KMS-11 (cell line): ENCODE measurements around the gene ZNF526.

Source experiments
- H2AFZ ChIP-seq: fragments of 200-600 bp; sonication (generic); 2 replicates; pipeline ENCODE4 v1.6.1; 2016; ENCODE audit warnings: antibody characterized with exemption, mixed run types, low read depth
- H3K27ac ChIP-seq: fragments of 200-600 bp; sonication (generic); 2 replicates; pipeline ENCODE4 v1.6.1; 2016; ENCODE audit warnings: mild to moderate bottlenecking, mixed run types
- H3K27me3 ChIP-seq: fragments of 200-600 bp; sonication (generic); 2 replicates; pipeline ENCODE4 v1.6.1; 2017; ENCODE audit warnings: mild to moderate bottlenecking, low read depth, mixed run types, moderate library complexity; ENCODE audit not compliant: insufficient read depth
- H3K36me3 ChIP-seq: fragments of 200-600 bp; sonication (generic); 2 replicates; pipeline ENCODE4 v1.6.1; 2017; ENCODE audit warnings: mild to moderate bottlenecking, mixed run types; ENCODE audit not compliant: insufficient read depth
- H3K4me1 ChIP-seq: fragments of 200-600 bp; sonication (generic); 2 replicates; pipeline ENCODE4 v1.6.1; 2016; ENCODE audit warnings: mild to moderate bottlenecking, low read depth, mixed run types; ENCODE audit not compliant: poor library complexity, severe bottlenecking
- H3K4me2 ChIP-seq: fragments of 200-600 bp; sonication (generic); 2 replicates; pipeline ENCODE4 v1.7.0; 2016; ENCODE audit warnings: mild to moderate bottlenecking, mixed run types
- H3K4me3 ChIP-seq: fragments of 200-600 bp; sonication (generic); IDR thresholded peaks from 2 replicates; pipeline ENCODE4 v1.6.1; 2017; ENCODE audit warnings: low read depth, low read length, mixed read lengths; ENCODE audit not compliant: insufficient read depth
- H3K79me2 ChIP-seq: fragments of 200-600 bp; sonication (generic); 2 replicates; pipeline ENCODE4 v1.6.1; 2016; ENCODE audit warnings: low read depth, mixed run types; ENCODE audit not compliant: insufficient read depth
- H3K9ac ChIP-seq: fragments of 200-600 bp; sonication (generic); 2 replicates; pipeline ENCODE4 v1.6.1; 2016; ENCODE audit warnings: mild to moderate bottlenecking, mixed run types
- H4K20me1 ChIP-seq: fragments of 200-600 bp; sonication (generic); 2 replicates; pipeline ENCODE4 v1.6.1; 2016; ENCODE audit warnings: mild to moderate bottlenecking, mixed run types; ENCODE audit not compliant: insufficient read depth
- TF ChIP-seq, protein P1 (sequence below): fragments of 200-600 bp; sonication (generic); conservative IDR thresholded peaks from 2 replicates; pipeline ENCODE4 v1.6.1; 2017; ENCODE audit warnings: low read depth, mild to moderate bottlenecking, antibody characterized with exemption, low read length, moderate library complexity, mixed read lengths

The ZNF526 gene

DNA sequence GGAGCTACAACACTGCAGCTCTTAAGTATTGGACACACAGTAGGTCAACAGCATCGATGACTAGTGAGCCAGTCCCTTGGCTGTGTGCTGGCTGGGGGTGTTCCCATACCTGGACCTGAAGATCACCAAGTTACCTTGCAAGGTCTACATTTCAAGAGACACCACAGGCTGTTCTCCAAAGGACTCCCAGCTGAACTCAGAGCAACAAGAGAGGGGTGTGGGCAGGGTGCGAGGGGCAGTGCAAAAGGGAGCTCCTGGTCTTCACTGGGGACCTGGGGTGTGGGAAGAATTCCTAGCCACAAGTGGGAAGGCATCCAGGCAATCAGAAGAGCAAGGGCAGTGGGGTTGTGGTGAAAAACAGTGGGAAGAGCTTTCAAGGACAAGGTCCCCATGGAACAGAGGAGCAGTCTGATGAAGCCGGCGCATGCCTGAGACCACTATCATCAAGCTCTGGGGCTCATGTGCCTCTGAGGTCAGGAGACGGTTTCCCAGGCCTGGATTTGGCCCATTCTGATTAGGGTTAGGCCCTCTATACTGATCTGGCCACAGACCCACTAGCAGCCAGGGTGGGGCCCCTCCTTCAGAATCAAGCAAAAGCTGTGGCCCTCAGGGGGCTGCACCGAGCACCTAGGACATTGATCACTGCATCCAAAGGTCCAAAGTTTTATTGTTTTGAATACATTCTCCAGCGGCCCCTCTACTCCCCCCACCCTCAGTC is 27.0 kb downstream of the ZNF526 start:
- H3K4me2 ChIP-seq = no peak overlapping the region; the same call in 1 of the 2 replicates
- H3K27me3 ChIP-seq = no peaks in the 10 kb centered on the region
- H3K4me1 ChIP-seq = peaks cover 24% of the 10 kb centered on the region

DNA sequence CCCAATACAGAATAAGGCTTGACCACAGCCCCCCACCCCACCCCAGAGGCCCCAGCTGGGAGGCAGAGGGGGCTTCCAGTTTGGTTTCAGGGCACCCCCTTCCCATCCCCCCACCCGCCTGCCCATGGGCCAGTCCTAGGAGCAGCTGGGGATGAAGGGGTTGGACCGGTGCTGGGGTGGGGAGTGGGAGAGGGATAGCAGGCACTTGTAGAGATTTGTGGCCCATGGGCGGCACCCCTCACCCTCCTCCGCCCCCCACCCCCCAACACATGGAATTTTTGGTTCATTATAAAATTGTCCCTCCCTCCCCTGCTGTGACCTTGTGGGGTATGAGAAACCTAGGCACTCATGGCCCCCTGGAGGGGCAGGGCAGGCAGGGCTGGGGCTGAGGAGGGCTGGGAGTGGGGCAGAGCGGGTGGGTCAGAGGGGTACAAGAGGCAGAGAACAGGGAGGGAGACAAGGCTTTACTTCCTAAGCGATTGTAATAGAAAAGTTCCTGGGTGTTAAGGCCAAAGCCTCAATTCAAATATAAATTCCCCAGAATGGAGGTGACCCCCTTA is 27.6 kb downstream of the ZNF526 start:
- Histone ChIP-seq H3K4me1 (peaks cover 28% of the 10 kb centered on the region), H3K4me2 (no peak overlapping the region), H3K79me2 (peaks cover 18% of the 10 kb centered on the region; the same call in 1 of the 2 replicates), H3K9ac (no peak overlapping the region), H3K4me3 (no peak overlapping the region), H3K27me3 (no peaks in the 10 kb centered on the region), H3K27ac (no peak overlapping the region), H4K20me1 (no peaks in the 10 kb centered on the region), H2AFZ (no peak overlapping the region), H3K36me3 (no peaks in the 10 kb centered on the region)
- TF ChIP-seq, protein P1, sequence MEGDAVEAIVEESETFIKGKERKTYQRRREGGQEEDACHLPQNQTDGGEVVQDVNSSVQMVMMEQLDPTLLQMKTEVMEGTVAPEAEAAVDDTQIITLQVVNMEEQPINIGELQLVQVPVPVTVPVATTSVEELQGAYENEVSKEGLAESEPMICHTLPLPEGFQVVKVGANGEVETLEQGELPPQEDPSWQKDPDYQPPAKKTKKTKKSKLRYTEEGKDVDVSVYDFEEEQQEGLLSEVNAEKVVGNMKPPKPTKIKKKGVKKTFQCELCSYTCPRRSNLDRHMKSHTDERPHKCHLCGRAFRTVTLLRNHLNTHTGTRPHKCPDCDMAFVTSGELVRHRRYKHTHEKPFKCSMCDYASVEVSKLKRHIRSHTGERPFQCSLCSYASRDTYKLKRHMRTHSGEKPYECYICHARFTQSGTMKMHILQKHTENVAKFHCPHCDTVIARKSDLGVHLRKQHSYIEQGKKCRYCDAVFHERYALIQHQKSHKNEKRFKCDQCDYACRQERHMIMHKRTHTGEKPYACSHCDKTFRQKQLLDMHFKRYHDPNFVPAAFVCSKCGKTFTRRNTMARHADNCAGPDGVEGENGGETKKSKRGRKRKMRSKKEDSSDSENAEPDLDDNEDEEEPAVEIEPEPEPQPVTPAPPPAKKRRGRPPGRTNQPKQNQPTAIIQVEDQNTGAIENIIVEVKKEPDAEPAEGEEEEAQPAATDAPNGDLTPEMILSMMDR = no peak

More for the DNA sequence above, 27.0 kb downstream of the ZNF526 start:
- no peak overlapping the region for H3K9ac ChIP-seq
- no peak overlapping the region for H3K4me3 ChIP-seq
- H3K27ac ChIP-seq = no peak overlapping the region
- TF ChIP-seq, protein P1 = no peak
- H4K20me1 ChIP-seq = no peaks in the 10 kb centered on the region
- peaks cover 13% of the 10 kb centered on the region; the same call in 1 of the 2 replicates for H3K79me2 ChIP-seq
- H2AFZ ChIP-seq = no peak overlapping the region
- H3K36me3 ChIP-seq = no peaks in the 10 kb centered on the region

DNA sequence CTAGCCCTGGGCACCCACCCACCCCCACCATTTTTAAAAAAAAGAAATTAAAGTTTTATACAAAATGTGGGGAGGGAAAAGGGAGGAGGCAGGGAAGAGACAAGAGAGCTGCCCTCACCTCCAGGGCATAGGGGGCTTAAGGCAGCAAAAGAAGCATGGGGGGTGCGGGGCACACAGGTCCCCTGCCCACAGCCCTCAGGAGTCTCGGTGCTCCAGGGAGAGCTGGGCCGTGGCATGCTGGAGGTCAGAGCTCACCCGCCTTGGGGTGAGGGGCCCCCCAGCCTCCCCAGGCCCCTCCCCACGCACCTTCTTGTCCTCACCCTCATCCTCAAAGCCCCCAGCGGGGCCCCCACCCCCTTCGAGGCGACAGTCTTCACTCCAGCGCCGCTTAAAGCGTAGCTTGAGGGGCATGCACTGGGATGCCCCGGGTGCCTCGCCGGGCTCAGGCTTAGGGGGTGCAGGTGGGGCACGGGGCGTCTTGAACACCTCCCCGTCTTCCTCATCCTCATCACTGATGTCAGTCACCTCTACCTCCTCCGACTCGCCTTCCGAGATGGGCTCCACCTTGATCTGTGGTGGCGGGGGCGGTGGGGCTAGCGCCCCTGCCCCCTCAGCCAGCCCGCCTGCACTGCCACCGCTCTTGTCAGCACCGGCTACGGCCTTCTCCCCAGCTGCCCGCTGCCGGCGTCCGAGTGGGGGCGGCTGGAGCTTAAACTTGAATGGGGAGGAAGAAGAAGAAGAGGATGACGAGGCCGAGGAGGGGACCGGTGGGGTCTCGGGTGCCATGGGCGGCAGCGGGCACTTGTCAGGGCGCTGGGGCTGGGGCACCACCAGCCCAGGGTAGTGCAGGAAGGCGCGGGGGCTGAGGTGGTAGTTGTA is 28.4 kb downstream of the ZNF526 start:
- TF ChIP-seq, protein P1 = no peak
- Histone ChIP-seq H3K9ac (no peak overlapping the region), H3K79me2 (peaks cover 25% of the 10 kb centered on the region; the same call in 1 of the 2 replicates), H3K36me3 (no peaks in the 10 kb centered on the region), H3K4me2 (no peak overlapping the region), H2AFZ (no peak overlapping the region), H3K27ac (no peak overlapping the region), H3K4me1 (peaks cover 33% of the 10 kb centered on the region), H3K27me3 (no peaks in the 10 kb centered on the region), H3K4me3 (no peak overlapping the region), H4K20me1 (no peaks in the 10 kb centered on the region)

DNA sequence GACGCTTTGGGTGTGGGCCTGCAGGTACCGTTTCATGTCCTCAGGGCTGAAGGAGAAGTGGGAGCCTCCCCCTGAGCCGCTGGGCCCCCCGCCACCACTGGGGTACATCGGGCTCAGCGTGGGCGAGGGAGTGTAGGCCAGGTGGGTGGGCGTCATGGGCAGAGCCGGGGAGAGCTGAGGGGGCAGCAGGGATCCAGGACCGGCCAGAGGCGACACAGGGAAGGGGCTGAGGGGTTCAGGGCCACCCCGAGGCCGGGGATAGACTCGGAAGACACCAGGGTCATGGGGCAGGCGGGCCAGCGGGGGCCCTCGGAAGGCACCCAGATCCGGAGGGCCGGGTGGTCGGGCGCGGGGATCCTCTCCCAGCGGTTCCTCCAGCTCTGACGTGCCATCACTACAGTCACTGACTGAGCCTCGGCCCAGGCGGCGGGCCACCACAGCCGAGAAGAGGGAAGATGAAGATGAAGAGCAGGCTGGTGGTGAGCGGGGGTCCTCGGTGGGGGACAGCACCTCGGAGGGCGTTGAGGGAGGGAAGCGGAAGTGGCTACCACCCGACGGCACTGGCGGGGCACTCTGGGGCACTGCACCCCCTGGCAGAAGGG is 29.1 kb downstream of the ZNF526 start:
- no peak overlapping the region for H2AFZ ChIP-seq
- no peaks in the 10 kb centered on the region for H4K20me1 ChIP-seq
- TF ChIP-seq, protein P1 = no peak
- no peaks in the 10 kb centered on the region for H3K36me3 ChIP-seq
- no peaks in the 10 kb centered on the region for H3K27me3 ChIP-seq
- H3K4me1 ChIP-seq = peaks cover 33% of the 10 kb centered on the region
- H3K79me2 ChIP-seq = peaks cover 25% of the 10 kb centered on the region; the same call in 1 of the 2 replicates
- H3K27ac ChIP-seq = no peak overlapping the region
- H3K9ac ChIP-seq = no peak overlapping the region
- no peak overlapping the region for H3K4me3 ChIP-seq
- H3K4me2 ChIP-seq = no peak overlapping the region
